GM12878 (cell line): ENCODE data around the gene JHY. TPM values are rescaled to one million over a fixed set of nuclear protein-coding genes. Genes with fewer than 3 reads are reported as not detected.

Source experiments
- ATAC-seq: fragments of 200-7000 bp; cut with Tn5 transposase; 3 replicates; pipeline ENCODE4 v1.9.1; 2020; ENCODE audit warnings: mild to moderate bottlenecking, moderate library complexity
- BruUV-seq: library from RNA; stranded (reverse); fragments of 400-500 nt; replicated peaks from 2 replicates; lab custom pipeline; 2021; lab: Mats Ljungman, UMichigan
- CTCF ChIA-PET: fragments of 300-600 bp; sonication (Branson Sonifier 250); formaldehyde crosslinking; extraction: SDS; loops from one replicate; lab custom pipeline; 2021; ENCODE audit warnings: inconsistent platforms; lab: Yijun Ruan, JAX
- POLR2A ChIA-PET: fragments of 350-600 bp; formaldehyde crosslinking; extraction: SDS; loops from one replicate; lab custom pipeline; 2021; ENCODE audit warnings: inconsistent platforms; lab: Charles Lee
- RAD21 ChIA-PET: fragments of 300-600 bp; sonication (Branson Sonifier 250); formaldehyde crosslinking; loops from one replicate; lab custom pipeline; 2023; ENCODE audit warnings: antibody characterized with exemption; ENCODE audit not compliant: unreplicated experiment; lab: Charles Lee
- SMC1A ChIA-PET: fragments of 300-600 bp; sonication (Branson Sonifier 250); formaldehyde crosslinking; loops from one replicate; lab custom pipeline; 2023; ENCODE audit not compliant: unreplicated experiment, uncharacterized antibody; lab: Charles Lee
- DNase-seq: peaks from one replicate; pipeline ENCODE4 v3.0.0-alpha.2; 2011; ENCODE audit warnings: low read depth, low spot score
- FAIRE-seq: peaks from 3 replicates; lab custom pipeline; 2011; peaks lifted over from hg19 to GRCh38; lab: Jason Lieb, UNC
- H2AFZ ChIP-seq: 2 replicates; pipeline ENCODE4 v1.6.0; 2011; ENCODE audit warnings: low read depth, low read length, control low read depth; ENCODE audit not compliant: control insufficient read depth
- H3K27ac ChIP-seq: 2 replicates; pipeline ENCODE4 v1.5.1; 2011; ENCODE audit warnings: control low read depth; ENCODE audit not compliant: control insufficient read depth, insufficient read depth
- H3K27me3 ChIP-seq, 2 experiments: replicated peaks in 1 of 2; 2 replicates each; pipeline versions ENCODE4 v1.6.0 to v1.6.1; 2011; ENCODE audit warnings: low read length in 1 of 2; ENCODE audit not compliant: control insufficient read depth in 2 of 2, insufficient read depth in 2 of 2
- H3K36me3 ChIP-seq, 2 experiments: 2 replicates each; pipeline ENCODE4 v1.5.1; 2011; ENCODE audit warnings: low read length in 1 of 2; ENCODE audit not compliant: control insufficient read depth in 2 of 2, insufficient read depth in 2 of 2
- H3K4me1 ChIP-seq: 2 replicates; pipeline ENCODE4 v1.6.1; 2011; ENCODE audit warnings: mild to moderate bottlenecking, low read length, moderate library complexity, mixed read lengths; ENCODE audit not compliant: control insufficient read depth, insufficient read depth
- H3K4me2 ChIP-seq: 2 replicates; pipeline ENCODE4 v1.6.0; 2011; ENCODE audit warnings: control low read depth; ENCODE audit not compliant: control insufficient read depth, insufficient read depth
- H3K4me3 ChIP-seq: fragments of 200-600 bp; sonication (generic); 2 replicates; pipeline ENCODE4 v1.5.1; 2016
- H3K79me2 ChIP-seq: 2 replicates; pipeline ENCODE4 v1.6.0; 2011; ENCODE audit warnings: low read length; ENCODE audit not compliant: control insufficient read depth, insufficient read depth
- H3K9ac ChIP-seq: 2 replicates; pipeline ENCODE4 v1.8.0; 2011; ENCODE audit warnings: low read length, control low read depth, mixed read lengths; ENCODE audit not compliant: control insufficient read depth, insufficient read depth
- H3K9me3 ChIP-seq: replicated peaks from 3 replicates; pipeline ENCODE4 v1.5.1; 2011; ENCODE audit warnings: mild to moderate bottlenecking, low read length; ENCODE audit not compliant: control insufficient read depth, insufficient read depth
- H4K20me1 ChIP-seq: 2 replicates; pipeline ENCODE4 v1.6.0; 2011; ENCODE audit not compliant: control insufficient read depth, insufficient read depth
- BCLAF1 ChIP-seq: fragments of 450-650 bp; IDR thresholded peaks from 2 replicates; pipeline ENCODE4 v1.6.1; 2017; ENCODE audit warnings: antibody characterized with exemption, mild to moderate bottlenecking, moderate library complexity
- FOXK2 ChIP-seq: fragments of 450-650 bp; IDR thresholded peaks from 2 replicates; pipeline ENCODE4 v1.6.1; 2017; ENCODE audit warnings: mild to moderate bottlenecking, moderate library complexity
- IKZF1 ChIP-seq: fragments of 450-650 bp; conservative IDR thresholded peaks from 2 replicates; pipeline ENCODE4 v1.6.1; 2017; ENCODE audit warnings: antibody characterized with exemption, mild to moderate bottlenecking
- IRF4 ChIP-seq: IDR thresholded peaks from 2 replicates; pipeline ENCODE4 v1.6.1; 2011; ENCODE audit warnings: low read depth, low read length
- KAT2A ChIP-seq: conservative IDR thresholded peaks from 2 replicates; pipeline ENCODE4 v1.6.1; 2011; ENCODE audit warnings: low read depth, low read length; ENCODE audit not compliant: control insufficient read depth
- PRDM15 ChIP-seq: fragments of 450-650 bp; formaldehyde crosslinking; IDR thresholded peaks from 2 replicates; pipeline ENCODE4 v1.4.0; 2020; ENCODE audit warnings: mild to moderate bottlenecking, moderate library complexity
- SMAD5 ChIP-seq: IDR thresholded peaks from 2 replicates; pipeline ENCODE4 v1.6.1; 2016; ENCODE audit warnings: antibody characterized with exemption, low read depth
- SUZ12 ChIP-seq: fragments of 200-600 bp; sonication (generic); IDR thresholded peaks from one replicate; pipeline ENCODE4 v1.6.1; 2018; ENCODE audit warnings: antibody characterized with exemption, mild to moderate bottlenecking; ENCODE audit not compliant: unreplicated experiment
- TCF3 ChIP-seq: IDR thresholded peaks from 2 replicates; pipeline ENCODE4 v1.6.1; 2012; ENCODE audit warnings: low read depth, mild to moderate bottlenecking, low read length, borderline replicate concordance; ENCODE audit not compliant: insufficient read depth
- ZNF24 ChIP-seq: fragments of 450-650 bp; IDR thresholded peaks from 2 replicates; pipeline ENCODE4 v1.6.1; 2017; ENCODE audit warnings: antibody characterized with exemption, mild to moderate bottlenecking
- WGBS: methylation state at CpG from one replicate; pipeline ENCODE4 v1.1.6; 2016; ENCODE audit warnings: low lambda C conversion rate; ENCODE audit not compliant: insufficient replicate concordance, insufficient coverage; ENCODE audit errors: missing lambda C conversion rate; 5-methylcytosine and 5-hydroxymethylcytosine counted together
- in situ Hi-C: fragments of 300-500 bp; cut with MboI; formaldehyde crosslinking; loops from 9 replicates; pipeline ENCODE4 v1.14.3; 2018; ENCODE audit warnings: mixed read lengths
- intact Hi-C: fragments of 100-400 bp; cut with micrococcal nuclease; formaldehyde crosslinking; loops from one replicate; pipeline ENCODE4 v1.14.2; 2022; ENCODE audit not compliant: unreplicated experiment
- polyA plus RNA-seq, 11 experiments: library from polyadenylated mRNA; depleted of rRNA in 4 of 11; unstranded in 6 of 11; stranded (reverse) in 5 of 11; fragments of >200 nt; fragmentation: Nextera tagmentation in 4 of 11; fragmentation: Illumina TruSeq in 1 of 11; extraction: Ambion mirVana in 4 of 11; extraction: Trizol in 1 of 11; gene quantifications; 1 replicate in 1 of 11; 2 replicates in 10 of 11; pipeline versions ENCODE4 v1.2.1 to v1.2.3, GENCODE V29; 2011 to 2016; ENCODE audit warnings: inconsistent platforms in 2 of 11, missing spikeins in 2 of 11, low read depth in 1 of 11
- total RNA-seq, 4 experiments: library from RNA; depleted of rRNA in 3 of 4; stranded (reverse); fragments of >200 nt in 3 of 4; fragmentation: Illumina TruSeq in 1 of 4; extraction: Trizol in 1 of 4; gene quantifications; 2 replicates each; pipeline versions ENCODE4 v1.2.1 to v1.2.3, GENCODE V29; 2013 to 2021
- TF ChIP-seq, protein P1 (sequence below): IDR thresholded peaks from 2 replicates; pipeline ENCODE4 v1.6.1; 2012; ENCODE audit warnings: improper control_type of control experiment, low read depth, low read length; ENCODE audit not compliant: insufficient replicate concordance

The JHY gene
- total and polyA plus RNA-seq, 10 of the 15 experiments (the other 5 are each of a cell fraction or from before 2014, with no cell fraction given): 0.90 to 7.1 (median 5.5) TPM

- ChIA-PET SMC1A (no interaction called here), POLR2A (no interaction called here), CTCF (interaction anchor here (1.4 kb wide), 1 partner anchor 37 kb away, joined by 3 read pairs; no protein-coding TSS in a partner anchor), RAD21 (no interaction called here)
- WGBS: 10% methylated on average over 52 of the region's 59 CpGs
- Histone ChIP-seq H2AFZ (no peak overlapping the region), H3K36me3 (no peaks in the 10 kb centered on the region), H3K79me2 (no peaks in the 10 kb centered on the region), H3K4me1 (no peaks in the 10 kb centered on the region), H3K9me3 (no peaks in the 10 kb centered on the region; the same call in 1 of the 3 replicates), H3K27ac (no peak overlapping the region), H3K27me3 (peaks cover 13 to 35% of the 10 kb centered on the region in 2 experiments), H3K4me2 (peak overlapping the region; percentile 54), H3K9ac (no peak overlapping the region; the same call in 1 of the 2 replicates), H3K4me3 (peak overlapping the region; percentile 60), H4K20me1 (no peaks in the 10 kb centered on the region)
- ATAC-seq: peak; percentile 68
- DNase-seq: no peak
- no TSS peak for BruUV-seq
- intact Hi-C loops (no loop called here), in situ Hi-C loops (no loop called here)
- no peak for FAIRE-seq
- TF ChIP-seq IKZF1 (0 out of 2 replicates have a peak, but pooled peaks have one; percentile 45), TCF3 (no peak), SMAD5 (no peak), SUZ12 (peak; percentile 55), FOXK2 (no peak), PRDM15 (CRISPR knock-in tag) (no peak), BCLAF1 (no peak), IRF4 (no peak), ZNF24 (no peak), KAT2A (no peak)
- TF ChIP-seq, protein P1, sequence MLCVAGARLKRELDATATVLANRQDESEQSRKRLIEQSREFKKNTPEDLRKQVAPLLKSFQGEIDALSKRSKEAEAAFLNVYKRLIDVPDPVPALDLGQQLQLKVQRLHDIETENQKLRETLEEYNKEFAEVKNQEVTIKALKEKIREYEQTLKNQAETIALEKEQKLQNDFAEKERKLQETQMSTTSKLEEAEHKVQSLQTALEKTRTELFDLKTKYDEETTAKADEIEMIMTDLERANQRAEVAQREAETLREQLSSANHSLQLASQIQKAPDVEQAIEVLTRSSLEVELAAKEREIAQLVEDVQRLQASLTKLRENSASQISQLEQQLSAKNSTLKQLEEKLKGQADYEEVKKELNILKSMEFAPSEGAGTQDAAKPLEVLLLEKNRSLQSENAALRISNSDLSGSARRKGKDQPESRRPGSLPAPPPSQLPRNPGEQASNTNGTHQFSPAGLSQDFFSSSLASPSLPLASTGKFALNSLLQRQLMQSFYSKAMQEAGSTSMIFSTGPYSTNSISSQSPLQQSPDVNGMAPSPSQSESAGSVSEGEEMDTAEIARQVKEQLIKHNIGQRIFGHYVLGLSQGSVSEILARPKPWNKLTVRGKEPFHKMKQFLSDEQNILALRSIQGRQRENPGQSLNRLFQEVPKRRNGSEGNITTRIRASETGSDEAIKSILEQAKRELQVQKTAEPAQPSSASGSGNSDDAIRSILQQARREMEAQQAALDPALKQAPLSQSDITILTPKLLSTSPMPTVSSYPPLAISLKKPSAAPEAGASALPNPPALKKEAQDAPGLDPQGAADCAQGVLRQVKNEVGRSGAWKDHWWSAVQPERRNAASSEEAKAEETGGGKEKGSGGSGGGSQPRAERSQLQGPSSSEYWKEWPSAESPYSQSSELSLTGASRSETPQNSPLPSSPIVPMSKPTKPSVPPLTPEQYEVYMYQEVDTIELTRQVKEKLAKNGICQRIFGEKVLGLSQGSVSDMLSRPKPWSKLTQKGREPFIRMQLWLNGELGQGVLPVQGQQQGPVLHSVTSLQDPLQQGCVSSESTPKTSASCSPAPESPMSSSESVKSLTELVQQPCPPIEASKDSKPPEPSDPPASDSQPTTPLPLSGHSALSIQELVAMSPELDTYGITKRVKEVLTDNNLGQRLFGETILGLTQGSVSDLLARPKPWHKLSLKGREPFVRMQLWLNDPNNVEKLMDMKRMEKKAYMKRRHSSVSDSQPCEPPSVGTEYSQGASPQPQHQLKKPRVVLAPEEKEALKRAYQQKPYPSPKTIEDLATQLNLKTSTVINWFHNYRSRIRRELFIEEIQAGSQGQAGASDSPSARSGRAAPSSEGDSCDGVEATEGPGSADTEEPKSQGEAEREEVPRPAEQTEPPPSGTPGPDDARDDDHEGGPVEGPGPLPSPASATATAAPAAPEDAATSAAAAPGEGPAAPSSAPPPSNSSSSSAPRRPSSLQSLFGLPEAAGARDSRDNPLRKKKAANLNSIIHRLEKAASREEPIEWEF: no peak
These were observed 101.8 kb downstream of the JHY start for GRCh38 chr11:122984186-122985011.
